ENCODE measurements around the gene NSD1. TPM values are rescaled to one million over a fixed set of nuclear protein-coding genes. Genes with fewer than 3 reads are reported as not detected.
A peak's percentile ranks its signal among the peaks of the same experiment; 100 is the strongest.

Gene NSD1
- total and polyA plus RNA-seq, 9 of the 15 experiments (the other 6 are each of a cell fraction or from before 2014, with no cell fraction given): 3.8 to 51.0 (median 24.7) TPM

- no peak; the same call in 1 of the 2 replicates for TF ChIP-seq ZNF740 (CRISPR knock-in tag; IDR thresholded peaks at IDR 0.05)
- TF ChIP-seq ZNF740 (tag; IDR thresholded peaks at IDR 0.05): peak in 1 of 2 experiments; percentile 91; a peak in 2 of 4 replicates
- no peak for TF ChIP-seq SFPQ (IDR thresholded peaks at IDR 0.05; ENCODE audit: low read depth, low read length)
- TF ChIP-seq ZNF395 (CRISPR knock-in tag; IDR thresholded peaks at IDR 0.05): peak; percentile 96
- peak; percentile 53 for TF ChIP-seq TAF1 (IDR thresholded peaks at IDR 0.05; ENCODE audit: control insufficient read depth, extremely low read depth, insufficient read depth, low read length, severe bottlenecking)
- no peak for TF ChIP-seq STAT6 (CRISPR knock-in tag; IDR thresholded peaks at IDR 0.05)
- TF ChIP-seq POLR2H (tag; IDR thresholded peaks at IDR 0.05; ENCODE audit: low read depth): peak; percentile 42; the same call in 1 of the 2 replicates
- no peak for TF ChIP-seq SNAPC5 (CRISPR knock-in tag; IDR thresholded peaks at IDR 0.05)
- TF ChIP-seq ZNF644 (tag; IDR thresholded peaks at IDR 0.05; ENCODE audit: low read depth): peak; percentile 93
- peak; percentile 86 for TF ChIP-seq POLR2G (IDR thresholded peaks at IDR 0.05; ENCODE audit: low read depth, low read length)
- TF ChIP-seq ZMIZ1 (IDR thresholded peaks at IDR 0.05; ENCODE audit: low read depth in 2 of 2, low read length in 2 of 2): no peak
- no peak for TF ChIP-seq SOX6 (IDR thresholded peaks at IDR 0.05)
- TF ChIP-seq BRF1 (IDR thresholded peaks at IDR 0.05; ENCODE audit: borderline replicate concordance, extremely low read depth, insufficient read length): no peak
Observed at GRCh38 chr5:177133096-177133852, at the start of gene NSD1 (continued).

Measured in K562 (cell line).